ENCODE data around the gene ETAA1.

The ETAA1 gene

GRCh38 chr2:67397143-67397986 lies at the start of gene ETAA1:
Gene ETAA1, plus strand, starts transcription at chr2:67397333. Its CDS starts 116 bp downstream, at chr2:67397449.
- peak; percentile 94 for DNase-seq

GRCh38 chr2:67366832-67367412 lies 30.2 kb upstream of the ETAA1 start:
- DNase-seq = no peak

GRCh38 chr2:67374481-67374880 lies 22.7 kb upstream of the ETAA1 start:
- DNase-seq = no peak

- DNase-seq = no peak
Observed at GRCh38 chr2:67374949-67375348, 22.2 kb upstream of the ETAA1 start.

GRCh38 chr2:67378555-67378954 lies 18.6 kb upstream of the ETAA1 start:
- DNase-seq = no peak

- no peak for DNase-seq
Observed at GRCh38 chr2:67379048-67379447, 18.1 kb upstream of the ETAA1 start.

GRCh38 chr2:67384123-67384822 lies 12.9 kb upstream of the ETAA1 start:
- DNase-seq = no peak

GRCh38 chr2:67388680-67389079 lies 8.5 kb upstream of the ETAA1 start:
- DNase-seq = no peak

GRCh38 chr2:67389286-67389685 lies 7.8 kb upstream of the ETAA1 start:
- no peak for DNase-seq

GRCh38 chr2:67389788-67390187 lies 7.3 kb upstream of the ETAA1 start:
- DNase-seq = no peak

GRCh38 chr2:67393237-67393636 lies 3.9 kb upstream of the ETAA1 start:
- DNase-seq = no peak

- DNase-seq = no peak
Observed at GRCh38 chr2:67394734-67395133, 2.4 kb upstream of the ETAA1 start.

- no peak for DNase-seq
Observed at GRCh38 chr2:67399144-67399543, 2.0 kb downstream of the ETAA1 start.

- DNase-seq = no peak
Observed at GRCh38 chr2:67399831-67400489, 2.8 kb downstream of the ETAA1 start.

GRCh38 chr2:67400560-67401485 lies 3.7 kb downstream of the ETAA1 start:
- no peak for DNase-seq

- DNase-seq = no peak
Observed at GRCh38 chr2:67408346-67408745, 11.2 kb downstream of the ETAA1 start.

GRCh38 chr2:67412424-67412823 lies 15.3 kb downstream of the ETAA1 start:
- DNase-seq = no peak

- DNase-seq = no peak
Observed at GRCh38 chr2:67414867-67415266, 17.7 kb downstream of the ETAA1 start.

- DNase-seq = no peak
Observed at GRCh38 chr2:67416136-67416535, 19.0 kb downstream of the ETAA1 start.

GRCh38 chr2:67423489-67423888 lies 26.4 kb downstream of the ETAA1 start:
- DNase-seq = no peak

- no peak for DNase-seq
Observed at GRCh38 chr2:67436221-67436620, 39.1 kb downstream of the ETAA1 start.

- no peak for DNase-seq
Observed at GRCh38 chr2:67437114-67437513, 40.0 kb downstream of the ETAA1 start.

Data from stimulated activated CD8-positive, alpha-beta memory T cell treated with anti-CD3 and anti-CD28 coated beads, Interleukin-4, amount 100 ng/mL, for 48 hours (primary cell).